C4-2B (cell line): ENCODE results near the gene COBL.

Source experiments
- ZFX ChIP-seq: fragments of 450-650 bp; IDR thresholded peaks from 2 replicates; pipeline ENCODE4 v1.6.1; 2017
- TF ChIP-seq, protein P1 (sequence below): fragments of 450-650 bp; conservative IDR thresholded peaks from 2 replicates; pipeline ENCODE4 v1.5.1; 2017; ENCODE audit warnings: mild to moderate bottlenecking

DNA sequence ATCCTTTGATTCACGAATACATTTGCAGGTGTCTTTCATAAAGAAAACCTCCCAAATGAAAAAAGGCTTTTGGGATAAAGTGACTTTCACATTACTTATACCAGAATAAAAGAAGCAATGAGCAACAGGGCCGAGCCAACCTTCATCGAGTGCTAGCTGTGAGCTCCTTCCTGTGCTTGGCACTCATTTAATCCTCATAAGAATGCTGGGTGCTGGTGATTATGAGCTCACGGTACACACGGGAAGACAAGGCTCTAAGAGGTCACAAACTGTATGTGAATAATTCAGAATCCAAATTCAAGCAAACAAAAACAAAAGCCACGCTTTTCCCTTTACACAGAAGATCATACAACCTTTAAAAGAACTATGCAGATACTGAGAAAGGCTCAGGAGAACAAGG, 156.2 kb downstream of the COBL start:
- TF ChIP-seq, protein P1, sequence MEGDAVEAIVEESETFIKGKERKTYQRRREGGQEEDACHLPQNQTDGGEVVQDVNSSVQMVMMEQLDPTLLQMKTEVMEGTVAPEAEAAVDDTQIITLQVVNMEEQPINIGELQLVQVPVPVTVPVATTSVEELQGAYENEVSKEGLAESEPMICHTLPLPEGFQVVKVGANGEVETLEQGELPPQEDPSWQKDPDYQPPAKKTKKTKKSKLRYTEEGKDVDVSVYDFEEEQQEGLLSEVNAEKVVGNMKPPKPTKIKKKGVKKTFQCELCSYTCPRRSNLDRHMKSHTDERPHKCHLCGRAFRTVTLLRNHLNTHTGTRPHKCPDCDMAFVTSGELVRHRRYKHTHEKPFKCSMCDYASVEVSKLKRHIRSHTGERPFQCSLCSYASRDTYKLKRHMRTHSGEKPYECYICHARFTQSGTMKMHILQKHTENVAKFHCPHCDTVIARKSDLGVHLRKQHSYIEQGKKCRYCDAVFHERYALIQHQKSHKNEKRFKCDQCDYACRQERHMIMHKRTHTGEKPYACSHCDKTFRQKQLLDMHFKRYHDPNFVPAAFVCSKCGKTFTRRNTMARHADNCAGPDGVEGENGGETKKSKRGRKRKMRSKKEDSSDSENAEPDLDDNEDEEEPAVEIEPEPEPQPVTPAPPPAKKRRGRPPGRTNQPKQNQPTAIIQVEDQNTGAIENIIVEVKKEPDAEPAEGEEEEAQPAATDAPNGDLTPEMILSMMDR, result no peak
- TF ChIP-seq ZFX, result no peak
